SK-N-SH (cell line): ENCODE measurements around the gene SPON1. TPM values are rescaled to one million over a fixed set of nuclear protein-coding genes. Genes with fewer than 3 reads are reported as not detected.

Experiments used
- CTCF ChIA-PET: fragments of 300-600, 350-600 bp; formaldehyde crosslinking; extraction: SDS; loops from one replicate; lab custom pipeline; 2021; lab: Yijun Ruan, JAX
- POLR2A ChIA-PET: fragments of 350-600 bp; sonication (Branson Sonifier 250); formaldehyde crosslinking; extraction: SDS; loops from one replicate; lab custom pipeline; 2020; ENCODE audit warnings: antibody characterized with exemption, inconsistent platforms; lab: Yijun Ruan, JAX
- DNase-seq: peaks from one replicate; pipeline ENCODE4 v3.0.0; 2012
- H2AFZ ChIP-seq: fragments of 200-600 bp; sonication (generic); 2 replicates; pipeline ENCODE4 v1.8.1; 2016; ENCODE audit warnings: antibody characterized with exemption, mild to moderate bottlenecking, low read depth
- H3F3A ChIP-seq: fragments of 200-600 bp; sonication (generic); replicated peaks from 2 replicates; pipeline ENCODE3; 2016; ENCODE audit warnings: antibody characterized with exemption, mild to moderate bottlenecking; ENCODE audit not compliant: insufficient read depth
- H3K27ac ChIP-seq, 2 experiments: fragments of 200-500 bp in 1 of 2; fragments of 200-600 bp in 1 of 2; sonication (Bioruptor generic) in 1 of 2; sonication (generic), shearing (Covaris generic) in 1 of 2; 2 replicates each; pipeline versions ENCODE4 v1.5.1 to v1.6.1; 2014 to 2016; ENCODE audit warnings: low read depth in 2 of 2, inconsistent platforms in 1 of 2, low read length in 1 of 2, mild to moderate bottlenecking in 1 of 2, mixed read lengths in 1 of 2
- H3K27me3 ChIP-seq: fragments of 200-600 bp; sonication (generic), shearing (Covaris generic); 2 replicates; pipeline ENCODE4 v1.6.1; 2016; ENCODE audit warnings: mixed run types; ENCODE audit not compliant: insufficient read depth
- H3K36me3 ChIP-seq, 2 experiments: fragments of 200-500 bp in 1 of 2; fragments of 200-600 bp in 1 of 2; sonication (Bioruptor generic) in 1 of 2; sonication (generic) in 1 of 2; replicated peaks in 1 of 2; 2 replicates each; pipeline versions ENCODE3 to v1.5.1; 2014 to 2016; ENCODE audit warnings: low read length in 1 of 2, mild to moderate bottlenecking in 1 of 2; ENCODE audit not compliant: insufficient read depth in 2 of 2, control insufficient read depth in 1 of 2
- H3K4me1 ChIP-seq, 2 experiments: fragments of 200-500 bp in 1 of 2; fragments of 200-600 bp in 1 of 2; sonication (Bioruptor generic) in 1 of 2; sonication (generic), shearing (Covaris generic) in 1 of 2; 2 replicates each; pipeline versions ENCODE4 v1.5.1 to v1.6.1; 2014 to 2016; ENCODE audit warnings: low read depth in 1 of 2, low read length in 1 of 2, mixed run types in 1 of 2; ENCODE audit not compliant: insufficient read depth in 2 of 2, control insufficient read depth in 1 of 2
- H3K4me2 ChIP-seq: fragments of 200-600 bp; sonication (generic), shearing (Covaris generic); 2 replicates; pipeline ENCODE4 v1.6.1; 2017; ENCODE audit warnings: mixed run types
- H3K4me3 ChIP-seq, 2 experiments: fragments of 200-500 bp in 1 of 2; fragments of 200-600 bp in 1 of 2; sonication (Bioruptor generic) in 1 of 2; sonication (generic), shearing (Covaris generic) in 1 of 2; 2 replicates each; pipeline versions ENCODE4 v1.5.1 to v1.8.1; 2014 to 2016; ENCODE audit warnings: low read depth in 2 of 2, inconsistent platforms in 1 of 2, low read length in 1 of 2, mild to moderate bottlenecking in 1 of 2, mixed read lengths in 1 of 2, moderate library complexity in 1 of 2
- H3K79me2 ChIP-seq: fragments of 200-600 bp; sonication (generic); 2 replicates; pipeline ENCODE4 v1.8.1; 2017; ENCODE audit warnings: mild to moderate bottlenecking; ENCODE audit not compliant: insufficient read depth
- H3K9ac ChIP-seq: fragments of 200-600 bp; sonication (generic); 2 replicates; pipeline ENCODE4 v1.6.1; 2017; ENCODE audit warnings: mixed run types
- H3K9me2 ChIP-seq: fragments of 200-600 bp; sonication (generic); 2 replicates; pipeline ENCODE4 v1.6.1; 2017; ENCODE audit warnings: mixed run types
- H3K9me3 ChIP-seq: fragments of 200-600 bp; sonication (generic); 2 replicates; pipeline ENCODE4 v1.6.1; 2017; ENCODE audit warnings: mixed run types, mild to moderate bottlenecking, moderate library complexity
- H4K20me1 ChIP-seq: fragments of 200-600 bp; sonication (generic); 2 replicates; pipeline ENCODE4 v1.6.1; 2017; ENCODE audit warnings: mild to moderate bottlenecking, mixed run types; ENCODE audit not compliant: insufficient read depth
- EP300 ChIP-seq, 2 experiments: IDR thresholded peaks; 2 replicates each; pipeline versions ENCODE4 v1.4.0 to v1.6.1; 2012; ENCODE audit warnings: borderline replicate concordance in 1 of 2, low read depth in 1 of 2, low read length in 1 of 2
- FOSL2 ChIP-seq: IDR thresholded peaks from 2 replicates; pipeline ENCODE4 v1.4.0; 2012; ENCODE audit warnings: low read depth, mild to moderate bottlenecking, moderate library complexity, borderline replicate concordance
- FOXJ3 ChIP-seq: sonication (generic); formaldehyde crosslinking; IDR thresholded peaks from 2 replicates; pipeline ENCODE4 v1.5.1; 2020; ENCODE audit warnings: mild to moderate bottlenecking, missing genetic modification reagents
- MEF2A ChIP-seq: IDR thresholded peaks from 2 replicates; pipeline ENCODE4 v1.4.0; 2012; ENCODE audit warnings: low read depth, borderline replicate concordance
- MXI1 ChIP-seq: IDR thresholded peaks from 2 replicates; pipeline ENCODE4 v1.6.1; 2012; ENCODE audit warnings: mild to moderate bottlenecking, low read depth, low read length, improper control_type of control experiment
- NFIC ChIP-seq: IDR thresholded peaks from 2 replicates; pipeline ENCODE4 v1.4.0; 2012; ENCODE audit warnings: borderline replicate concordance
- NRF1 ChIP-seq: IDR thresholded peaks from 2 replicates; pipeline ENCODE4 v1.6.1; 2012; ENCODE audit warnings: low read depth, mild to moderate bottlenecking, low read length
- POLR2AphosphoS5 ChIP-seq: IDR thresholded peaks from 2 replicates; pipeline ENCODE4 v1.6.1; 2012; ENCODE audit warnings: low read depth, low read length
- RAD21 ChIP-seq: IDR thresholded peaks from 2 replicates; pipeline ENCODE4 v1.6.1; 2012; ENCODE audit warnings: mild to moderate bottlenecking, low read length
- RCOR1 ChIP-seq: fragments of 150-350 bp; IDR thresholded peaks from 2 replicates; pipeline ENCODE4 v1.6.1; 2017; ENCODE audit warnings: antibody characterized with exemption, low read length
- RFX5 ChIP-seq: IDR thresholded peaks from 2 replicates; pipeline ENCODE4 v1.6.1; 2012; ENCODE audit warnings: mild to moderate bottlenecking, improper control_type of control experiment, low read length
- SIN3A ChIP-seq: IDR thresholded peaks from 2 replicates; pipeline ENCODE4 v1.6.1; 2012; ENCODE audit warnings: low read depth, mild to moderate bottlenecking, low read length, moderate library complexity, borderline replicate concordance
- TCF12 ChIP-seq: IDR thresholded peaks from 2 replicates; pipeline ENCODE4 v1.4.0; 2012
- TEAD4 ChIP-seq: IDR thresholded peaks from 2 replicates; pipeline ENCODE4 v1.4.0; 2012; ENCODE audit warnings: mild to moderate bottlenecking, borderline replicate concordance; ENCODE audit not compliant: insufficient read depth
- WGBS: methylation state at CpG from one replicate; pipeline ENCODE4 v1.1.6; 2017; ENCODE audit warnings: low lambda C conversion rate; 5-methylcytosine and 5-hydroxymethylcytosine counted together
- polyA plus RNA-seq, 3 experiments: library from polyadenylated mRNA; depleted of rRNA; stranded (reverse); fragments of >200 nt; gene quantifications; 2 replicates each; pipeline ENCODE4 v1.2.3, GENCODE V29; 2012
- TF ChIP-seq, protein P1 (sequence below): IDR thresholded peaks from 2 replicates; pipeline ENCODE4 v1.4.0; 2012; ENCODE audit warnings: low read depth
- TF ChIP-seq, protein P2 (sequence below): fragments of 200-600 bp; sonication (generic); IDR thresholded peaks from 2 replicates; pipeline ENCODE4 v1.6.1; 2017; ENCODE audit warnings: antibody characterized with exemption, mild to moderate bottlenecking, moderate library complexity

SPON1 gene
- polyA plus RNA-seq, 1 of the 3 experiments (the other 2 are of a cell fraction), result not detected

DNA sequence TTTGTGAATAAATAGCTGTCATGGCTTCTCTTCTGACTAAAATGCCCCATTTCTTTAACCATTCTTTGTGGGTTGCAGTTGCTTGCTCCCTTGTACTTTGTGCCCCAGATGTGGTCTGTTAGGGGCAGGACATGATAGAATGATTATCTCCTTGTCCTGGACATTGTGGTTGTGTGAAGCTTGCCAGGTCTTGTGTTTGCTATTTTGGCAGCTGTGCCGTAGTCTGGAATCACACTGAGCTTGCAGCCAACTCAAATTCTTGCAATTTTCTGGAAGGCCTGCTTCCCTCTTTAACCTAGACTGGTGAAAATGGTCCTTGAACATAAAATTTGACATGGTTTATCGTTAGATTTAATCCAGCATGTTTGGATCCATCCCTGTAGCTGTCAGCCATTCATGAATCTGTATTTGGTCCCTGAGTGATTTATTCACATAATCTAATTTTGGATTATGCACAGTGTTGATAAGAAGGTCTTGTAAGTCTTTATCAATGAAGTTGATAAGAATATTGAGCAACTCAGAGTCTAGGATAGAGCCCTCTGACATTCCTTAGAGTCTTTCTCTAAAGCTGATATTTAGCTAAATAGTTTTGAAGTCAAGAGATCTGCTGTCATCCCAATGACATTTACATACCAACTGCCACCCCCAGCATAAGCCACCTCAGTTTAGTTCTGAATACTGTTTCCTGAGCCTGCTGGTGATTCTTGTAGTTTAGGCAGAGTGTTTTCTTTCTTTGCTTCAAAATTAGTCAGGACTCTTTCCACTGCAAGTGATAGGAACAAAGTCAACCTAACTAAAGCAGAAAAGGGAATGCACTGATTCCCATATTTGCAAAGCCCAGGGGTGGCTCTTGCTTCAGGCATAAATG lies 9.8 kb downstream of the SPON1 start:
- H3K79me2 ChIP-seq, result no peaks in the 10 kb centered on the region
- H3F3A ChIP-seq, result no peaks in the 10 kb centered on the region
- ChIA-PET POLR2A (no interaction called here), CTCF (interaction anchor here (1.3 to 5.8 kb wide), 8 partner anchors 8 to 278 kb away, joined by 3 to 34 read pairs (median 11); no protein-coding TSS in a partner anchor)
- H3K27ac ChIP-seq, result no peak overlapping the region
- H3K9me3 ChIP-seq, result no peaks in the 10 kb centered on the region
- H3K36me3 ChIP-seq, result no peaks in the 10 kb centered on the region
- no peaks in the 10 kb centered on the region for H4K20me1 ChIP-seq
- H2AFZ ChIP-seq, result no peak overlapping the region
- DNase-seq, result no peak
- 41% methylated on average over 2 of the region's 2 CpGs for WGBS
- H3K9ac ChIP-seq, result no peak overlapping the region
- no peaks in the 10 kb centered on the region for H3K9me2 ChIP-seq
- TF ChIP-seq POLR2AphosphoS5, result no peak
- TF ChIP-seq RCOR1, result no peak
- no peak for TF ChIP-seq RAD21
- no peak for TF ChIP-seq RFX5
- TF ChIP-seq SIN3A, result no peak
- TF ChIP-seq MXI1, result no peak
- no peak for TF ChIP-seq EP300 (IDR thresholded peaks at IDR 0.05; ENCODE audit: borderline replicate concordance in 1 of 2, low read depth in 1 of 2, low read length in 1 of 2)
- no peak for TF ChIP-seq NRF1
- no peak for TF ChIP-seq TEAD4
- no peak overlapping the region for H3K4me3 ChIP-seq
- no peak overlapping the region for H3K4me2 ChIP-seq
- H3K4me1 ChIP-seq, result peaks cover 0 to 3% of the 10 kb centered on the region in 2 experiments; a peak in 1 of 4 replicates
- no peaks in the 10 kb centered on the region for H3K27me3 ChIP-seq

DNA sequence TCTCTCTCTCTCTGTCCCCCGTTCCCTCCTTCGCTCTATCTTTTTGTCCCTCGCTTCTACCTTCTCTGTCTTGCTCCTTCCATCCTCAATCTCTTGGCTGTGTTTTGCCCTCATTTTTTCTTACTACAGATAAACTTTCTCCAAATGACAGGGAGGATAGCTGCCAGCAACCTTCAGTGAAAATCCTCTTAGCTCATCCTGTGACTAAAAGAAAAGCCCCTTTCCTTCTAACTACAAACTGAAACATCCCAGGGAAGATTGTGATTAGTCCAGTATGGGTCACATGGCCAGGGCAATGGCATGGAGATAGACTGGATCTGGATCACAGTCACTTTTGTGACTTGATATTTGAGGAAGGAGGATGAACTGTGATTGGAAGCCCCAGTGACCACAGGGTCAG lies 10.4 kb downstream of the SPON1 start:
- WGBS, result 31% methylated on average over 3 of the region's 3 CpGs
- no peaks in the 10 kb centered on the region for H4K20me1 ChIP-seq
- ChIA-PET CTCF (interaction anchor here (0.9 to 5.7 kb wide), 3 partner anchors 16 to 200 kb away, joined by 4 to 34 read pairs (median 5); no protein-coding TSS in a partner anchor), POLR2A (no interaction called here)
- H3K4me3 ChIP-seq, result no peak overlapping the region
- H3K4me1 ChIP-seq, result peaks cover 0 to 3% of the 10 kb centered on the region in 2 experiments; a peak in 1 of 4 replicates
- H3K9me2 ChIP-seq, result no peaks in the 10 kb centered on the region
- no peaks in the 10 kb centered on the region for H3K27me3 ChIP-seq
- no peak overlapping the region for H3K9ac ChIP-seq
- no peaks in the 10 kb centered on the region for H3K36me3 ChIP-seq
- DNase-seq, result no peak
- H3F3A ChIP-seq, result no peaks in the 10 kb centered on the region
- no peak for TF ChIP-seq TEAD4
- no peak for TF ChIP-seq FOSL2
- TF ChIP-seq MXI1, result no peak
- TF ChIP-seq RFX5, result no peak
- TF ChIP-seq POLR2AphosphoS5, result no peak
- TF ChIP-seq, protein P1, sequence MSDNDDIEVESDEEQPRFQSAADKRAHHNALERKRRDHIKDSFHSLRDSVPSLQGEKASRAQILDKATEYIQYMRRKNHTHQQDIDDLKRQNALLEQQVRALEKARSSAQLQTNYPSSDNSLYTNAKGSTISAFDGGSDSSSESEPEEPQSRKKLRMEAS, result no peak
- TF ChIP-seq NFIC, result no peak
- no peak for TF ChIP-seq MEF2A
- TF ChIP-seq, protein P2, sequence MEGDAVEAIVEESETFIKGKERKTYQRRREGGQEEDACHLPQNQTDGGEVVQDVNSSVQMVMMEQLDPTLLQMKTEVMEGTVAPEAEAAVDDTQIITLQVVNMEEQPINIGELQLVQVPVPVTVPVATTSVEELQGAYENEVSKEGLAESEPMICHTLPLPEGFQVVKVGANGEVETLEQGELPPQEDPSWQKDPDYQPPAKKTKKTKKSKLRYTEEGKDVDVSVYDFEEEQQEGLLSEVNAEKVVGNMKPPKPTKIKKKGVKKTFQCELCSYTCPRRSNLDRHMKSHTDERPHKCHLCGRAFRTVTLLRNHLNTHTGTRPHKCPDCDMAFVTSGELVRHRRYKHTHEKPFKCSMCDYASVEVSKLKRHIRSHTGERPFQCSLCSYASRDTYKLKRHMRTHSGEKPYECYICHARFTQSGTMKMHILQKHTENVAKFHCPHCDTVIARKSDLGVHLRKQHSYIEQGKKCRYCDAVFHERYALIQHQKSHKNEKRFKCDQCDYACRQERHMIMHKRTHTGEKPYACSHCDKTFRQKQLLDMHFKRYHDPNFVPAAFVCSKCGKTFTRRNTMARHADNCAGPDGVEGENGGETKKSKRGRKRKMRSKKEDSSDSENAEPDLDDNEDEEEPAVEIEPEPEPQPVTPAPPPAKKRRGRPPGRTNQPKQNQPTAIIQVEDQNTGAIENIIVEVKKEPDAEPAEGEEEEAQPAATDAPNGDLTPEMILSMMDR, result no peak
- no peak for TF ChIP-seq TCF12
- TF ChIP-seq FOXJ3 (CRISPR knock-in tag), result no peak
- no peak for TF ChIP-seq EP300 (IDR thresholded peaks at IDR 0.05; ENCODE audit: borderline replicate concordance in 1 of 2, low read depth in 1 of 2, low read length in 1 of 2)
- no peak for TF ChIP-seq SIN3A
- H3K9me3 ChIP-seq, result no peaks in the 10 kb centered on the region
- H3K79me2 ChIP-seq, result no peaks in the 10 kb centered on the region
- no peak overlapping the region for H3K27ac ChIP-seq
- H2AFZ ChIP-seq, result no peak overlapping the region
- H3K4me2 ChIP-seq, result no peak overlapping the region
